ENCODE results near the gene HDAC9. TPM values are rescaled to one million over a fixed set of nuclear protein-coding genes. Genes with fewer than 3 reads are reported as not detected.

HDAC9 gene
- total RNA-seq = 100 to 1,000 TPM in 2 of 4 donors, 10 to 100 TPM in 2; 63.0 to 130 (median 107) TPM

DNA sequence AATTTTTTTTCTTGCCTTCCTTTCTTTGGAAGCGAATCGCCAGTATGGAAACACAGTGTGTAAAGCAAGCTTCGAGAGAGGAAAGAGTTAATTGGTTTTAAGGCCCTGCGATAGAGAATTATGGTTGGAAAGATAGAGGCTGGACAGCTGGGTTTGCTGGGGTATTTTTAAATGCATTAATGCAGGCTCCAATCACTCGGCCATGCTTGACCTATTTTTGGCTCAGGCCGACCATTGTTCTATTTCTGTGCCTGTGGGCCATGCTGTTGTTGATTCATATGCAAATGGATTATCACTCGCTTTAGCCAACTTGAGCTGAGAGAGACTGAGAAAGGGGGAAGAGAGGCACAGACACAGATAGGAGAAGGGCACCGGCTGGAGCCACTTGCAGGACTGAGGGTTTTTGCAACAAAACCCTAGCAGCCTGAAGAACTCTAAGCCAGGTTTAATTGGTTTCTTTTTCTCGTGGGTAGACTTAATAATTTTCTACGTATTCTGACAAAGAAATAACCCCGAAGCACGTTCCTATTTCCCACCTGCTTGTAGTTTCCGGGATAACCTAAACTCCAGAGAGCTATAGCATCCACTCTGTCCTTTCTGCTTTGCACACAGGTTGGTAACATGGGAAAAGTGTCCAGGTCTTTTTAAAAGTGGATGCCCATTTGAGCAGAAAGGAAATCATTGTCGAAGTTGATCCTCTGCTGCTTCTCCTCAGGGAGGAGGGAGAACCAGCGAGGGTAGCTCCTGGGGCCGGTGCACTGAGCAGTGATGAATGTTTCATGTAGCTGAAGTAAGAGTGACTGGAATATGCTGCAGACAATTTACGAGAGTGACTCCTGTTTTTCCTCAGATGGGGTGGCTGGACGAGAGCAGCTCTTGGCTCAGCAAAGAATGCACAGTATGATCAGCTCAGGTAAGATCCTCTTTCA lies at the start of gene HDAC9:
TSS of gene HDAC9 (plus strand) at position 338 of the 929 bp plus-strand sequence. CDS start at position 892, 554 bp downstream.
- TF ChIP-seq POLR2AphosphoS5 (IDR thresholded peaks at IDR 0.05) = peak in 1 of 2 donors; percentile 7
- TF ChIP-seq EP300 (IDR thresholded peaks at IDR 0.05) = no peak
- DNase-seq (ENCODE audit: extremely low spot score) = no peak
- 8% methylated on average over 18 of the region's 18 CpGs for WGBS
- Histone ChIP-seq H3K9me3 (no peaks in the 10 kb centered on the region), H3K27ac (replicated peaks in 1 of 4) (peak within 1 kb of the TSS in 3 of 4 donors; percentile 24 to 36 (median 28)), H3K36me3 (no peaks in the 10 kb centered on the region), H3K4me3 (peak within 1 kb of the TSS; percentile 42 to 56 (median 48)), H3K27me3 (no peaks in the 10 kb centered on the region), H3K4me1 (peaks cover 16 to 50% (median 36%) of the 10 kb centered on the region in 4 donors)
- intact Hi-C loops (cut with DNase I) = no loop called here

DNA sequence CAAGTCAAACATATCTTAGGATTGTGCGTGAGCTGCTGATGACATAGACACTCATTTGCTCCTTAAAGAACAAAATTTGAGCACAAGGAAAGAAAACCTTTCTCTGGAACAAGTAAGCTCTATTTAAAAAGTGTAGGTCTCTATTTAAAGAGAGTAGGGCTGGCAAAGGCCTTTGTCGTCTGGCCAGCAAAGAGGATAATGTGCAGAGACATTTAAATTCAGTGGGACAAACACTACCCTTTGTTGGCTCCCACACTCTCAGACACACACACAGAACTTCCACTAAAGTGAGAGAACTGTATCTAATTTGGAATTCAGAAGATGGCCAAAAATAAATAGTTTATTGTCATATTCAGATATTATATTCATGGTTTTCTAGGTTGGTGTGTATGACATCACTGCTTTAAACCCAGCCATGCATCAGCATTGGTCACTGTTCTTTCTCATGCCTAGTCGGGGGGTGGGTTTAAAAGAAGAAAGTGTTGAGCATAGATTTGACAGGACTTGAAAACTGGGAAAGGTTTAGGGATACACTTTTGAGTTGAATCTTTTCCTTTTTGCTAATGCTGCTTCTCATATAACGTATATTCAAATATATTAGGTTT lies 49.5 kb upstream of the HDAC9 start:
- WGBS = 77% methylated on average over 4 of the region's 4 CpGs
- Histone ChIP-seq H3K4me1 (peaks cover 0 to 8% (median 0%) of the 10 kb centered on the region in 4 donors), H3K4me3 (no peak overlapping the region), H3K27me3 (no peaks in the 10 kb centered on the region), H3K27ac (replicated peaks in 1 of 4) (no peak overlapping the region), H3K9me3 (no peaks in the 10 kb centered on the region), H3K36me3 (no peaks in the 10 kb centered on the region)
- no peak for DNase-seq (ENCODE audit: extremely low spot score)
- intact Hi-C loops (cut with DNase I) = no loop called here
- no peak for TF ChIP-seq POLR2AphosphoS5 (IDR thresholded peaks at IDR 0.05)
- TF ChIP-seq, protein P1, sequence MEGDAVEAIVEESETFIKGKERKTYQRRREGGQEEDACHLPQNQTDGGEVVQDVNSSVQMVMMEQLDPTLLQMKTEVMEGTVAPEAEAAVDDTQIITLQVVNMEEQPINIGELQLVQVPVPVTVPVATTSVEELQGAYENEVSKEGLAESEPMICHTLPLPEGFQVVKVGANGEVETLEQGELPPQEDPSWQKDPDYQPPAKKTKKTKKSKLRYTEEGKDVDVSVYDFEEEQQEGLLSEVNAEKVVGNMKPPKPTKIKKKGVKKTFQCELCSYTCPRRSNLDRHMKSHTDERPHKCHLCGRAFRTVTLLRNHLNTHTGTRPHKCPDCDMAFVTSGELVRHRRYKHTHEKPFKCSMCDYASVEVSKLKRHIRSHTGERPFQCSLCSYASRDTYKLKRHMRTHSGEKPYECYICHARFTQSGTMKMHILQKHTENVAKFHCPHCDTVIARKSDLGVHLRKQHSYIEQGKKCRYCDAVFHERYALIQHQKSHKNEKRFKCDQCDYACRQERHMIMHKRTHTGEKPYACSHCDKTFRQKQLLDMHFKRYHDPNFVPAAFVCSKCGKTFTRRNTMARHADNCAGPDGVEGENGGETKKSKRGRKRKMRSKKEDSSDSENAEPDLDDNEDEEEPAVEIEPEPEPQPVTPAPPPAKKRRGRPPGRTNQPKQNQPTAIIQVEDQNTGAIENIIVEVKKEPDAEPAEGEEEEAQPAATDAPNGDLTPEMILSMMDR (IDR thresholded peaks at IDR 0.05) = no peak
- TF ChIP-seq EP300 (IDR thresholded peaks at IDR 0.05) = no peak
- TF ChIP-seq POLR2A (IDR thresholded peaks at IDR 0.05; ENCODE audit: low read depth) = no peak

DNA sequence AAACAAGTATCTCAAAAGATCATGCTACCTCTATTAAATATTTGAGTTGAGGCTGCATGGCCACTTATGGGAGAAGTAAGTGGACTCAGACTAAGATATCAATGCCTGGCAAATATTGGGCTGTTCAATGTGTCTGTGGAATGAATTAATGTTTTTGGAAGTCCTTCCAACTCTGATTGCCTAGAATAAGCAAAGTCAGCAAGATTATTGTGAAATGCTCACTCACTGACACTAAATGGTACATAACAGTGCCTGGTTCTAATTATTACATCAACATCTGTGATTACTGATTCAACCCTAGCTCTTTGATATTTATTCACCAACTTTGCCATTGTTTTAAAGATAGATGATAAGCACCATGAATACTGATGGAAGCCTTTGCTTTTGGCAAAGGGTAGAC lies 45.5 kb upstream of the HDAC9 start:
- Histone ChIP-seq H3K27me3 (no peaks in the 10 kb centered on the region), H3K9me3 (no peaks in the 10 kb centered on the region), H3K4me1 (peaks cover 0 to 8% (median 0%) of the 10 kb centered on the region in 4 donors), H3K27ac (replicated peaks in 1 of 4) (no peak overlapping the region), H3K4me3 (no peak overlapping the region), H3K36me3 (no peaks in the 10 kb centered on the region)
- intact Hi-C loops (cut with DNase I) = no loop called here
- TF ChIP-seq, protein P1 (IDR thresholded peaks at IDR 0.05) = no peak
- TF ChIP-seq POLR2AphosphoS5 (IDR thresholded peaks at IDR 0.05) (no peak), POLR2A (IDR thresholded peaks at IDR 0.05; ENCODE audit: low read depth) (no peak), EP300 (IDR thresholded peaks at IDR 0.05) (no peak)
- DNase-seq (ENCODE audit: extremely low spot score) = no peak

DNA sequence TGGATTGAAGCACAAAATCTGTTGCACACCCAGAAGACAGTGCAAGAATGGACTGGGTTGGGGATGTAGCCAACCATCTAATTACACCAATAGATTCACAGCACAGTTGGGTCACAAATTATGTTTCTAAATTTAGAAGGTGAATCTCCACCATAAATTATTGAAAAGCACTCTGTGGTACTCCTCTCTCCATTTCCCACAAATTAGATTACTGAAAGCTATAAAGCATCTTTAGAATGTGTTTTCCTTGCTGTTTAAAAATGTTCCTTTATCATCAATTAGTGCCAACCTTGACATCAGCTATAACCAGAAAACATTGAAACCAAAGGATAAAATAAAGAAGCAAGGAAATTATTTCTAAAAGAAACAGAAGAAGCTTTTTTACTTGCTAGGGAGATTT lies 39.9 kb upstream of the HDAC9 start:
- no peak overlapping the region for H3K4me3 ChIP-seq
- H3K9me3 ChIP-seq = no peaks in the 10 kb centered on the region
- DNase-seq (ENCODE audit: extremely low spot score) = no peak
- H3K27ac ChIP-seq (replicated peaks in 1 of 4) = no peak overlapping the region
- intact Hi-C loops (cut with DNase I) = no loop called here
- H3K4me1 ChIP-seq = peaks cover 0 to 17% (median 6%) of the 10 kb centered on the region in 4 donors
- H3K36me3 ChIP-seq = no peaks in the 10 kb centered on the region
- H3K27me3 ChIP-seq = no peaks in the 10 kb centered on the region
- TF ChIP-seq, protein P1 (IDR thresholded peaks at IDR 0.05) = no peak
- no peak for TF ChIP-seq POLR2AphosphoS5 (IDR thresholded peaks at IDR 0.05)
- no peak for TF ChIP-seq EP300 (IDR thresholded peaks at IDR 0.05)
- no peak for TF ChIP-seq POLR2A (IDR thresholded peaks at IDR 0.05; ENCODE audit: low read depth)

DNA sequence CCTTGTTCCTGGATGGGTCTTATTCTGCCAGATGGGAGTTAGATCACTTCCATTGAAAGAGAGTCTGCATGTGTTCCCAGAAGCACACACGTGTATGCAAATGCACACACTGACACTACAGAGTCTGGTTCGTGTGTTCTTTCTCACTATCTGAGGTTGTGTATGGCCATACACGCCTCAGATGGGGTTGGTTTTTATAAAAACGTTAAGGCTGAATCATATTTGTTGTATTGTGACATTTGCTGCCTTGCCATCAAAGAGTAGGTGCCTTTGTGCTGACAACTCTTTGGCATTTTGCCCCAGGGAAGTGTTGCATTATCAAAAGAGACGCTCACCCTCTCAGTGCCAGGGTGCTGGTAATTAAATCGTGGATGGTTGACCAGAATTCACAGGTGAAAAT lies 37.7 kb upstream of the HDAC9 start:
- no peak for TF ChIP-seq POLR2A (IDR thresholded peaks at IDR 0.05; ENCODE audit: low read depth)
- TF ChIP-seq, protein P1 (IDR thresholded peaks at IDR 0.05) = no peak
- TF ChIP-seq POLR2AphosphoS5 (IDR thresholded peaks at IDR 0.05) = no peak
- no peak for TF ChIP-seq EP300 (IDR thresholded peaks at IDR 0.05)
- no peaks in the 10 kb centered on the region for H3K27me3 ChIP-seq
- DNase-seq (ENCODE audit: extremely low spot score) = no peak
- intact Hi-C loops (cut with DNase I) = no loop called here
- H3K36me3 ChIP-seq = no peaks in the 10 kb centered on the region
- H3K9me3 ChIP-seq = no peaks in the 10 kb centered on the region
- H3K27ac ChIP-seq (replicated peaks in 1 of 4) = no peak overlapping the region
- H3K4me1 ChIP-seq = peaks cover 0 to 17% (median 6%) of the 10 kb centered on the region in 4 donors
- 64% methylated on average over 6 of the region's 6 CpGs for WGBS
- H3K4me3 ChIP-seq = no peak overlapping the region
